Stimulated activated CD4-positive, alpha-beta T cell treated with anti-CD3 and anti-CD28 coated beads, Interleukin-2, amount 100 ng/mL, for 24 hours (primary cell): Measurements from ENCODE around the gene MPI.
"Not testable (repeated sequence)": the region's sequence is repeated elsewhere in the genome, so short reads cannot be mapped to it uniquely, and the experiment has no call there.

Experiments
- DNase-seq, 2 donors: peaks; one replicate each; pipeline ENCODE4 v3.0.0-alpha.2; 2020

Gene MPI

GRCh38 chr15:74864296-74864695 lies 25.5 kb upstream of the MPI start:
- DNase-seq = no peak

- no peak for DNase-seq
Observed at GRCh38 chr15:74865316-74865715, 24.5 kb upstream of the MPI start.

GRCh38 chr15:74866090-74866489 lies 23.8 kb upstream of the MPI start:
- DNase-seq = no peak

- no peak for DNase-seq
Observed at GRCh38 chr15:74867466-74868038, 22.3 kb upstream of the MPI start.

- no peak for DNase-seq
Observed at GRCh38 chr15:74868059-74868458, 21.8 kb upstream of the MPI start.

- no peak for DNase-seq
Observed at GRCh38 chr15:74869372-74869725, 20.5 kb upstream of the MPI start.

GRCh38 chr15:74869726-74870407 lies 20.0 kb upstream of the MPI start:
- peak; percentile 27 to 39 for DNase-seq

GRCh38 chr15:74870436-74871215 lies 19.2 kb upstream of the MPI start:
- DNase-seq = no peak

GRCh38 chr15:74872702-74873035 lies 17.2 kb upstream of the MPI start:
- no peak for DNase-seq

- DNase-seq = peak; percentile 89 to 90
Observed at GRCh38 chr15:74873036-74873755, 16.6 kb upstream of the MPI start, which contains the start of gene SCAMP2. Gene SCAMP2 (minus strand): TSS chr15:74873365. CDS start chr15:74873255, 110 bp downstream.

- peak; percentile 20 to 25 for DNase-seq
Observed at GRCh38 chr15:74873756-74874424, 16.0 kb upstream of the MPI start.

GRCh38 chr15:74878273-74878672 lies 11.6 kb upstream of the MPI start:
- no peak for DNase-seq

GRCh38 chr15:74882528-74882927 lies 7.3 kb upstream of the MPI start:
- no peak for DNase-seq

- no peak for DNase-seq
Observed at GRCh38 chr15:74884428-74885223, 5.2 kb upstream of the MPI start.

GRCh38 chr15:74885461-74885860 lies 4.4 kb upstream of the MPI start:
- no peak for DNase-seq

GRCh38 chr15:74887537-74888193 lies 2.2 kb upstream of the MPI start:
- DNase-seq = not testable (repeated sequence)

- no peak for DNase-seq
Observed at GRCh38 chr15:74888716-74889115, 1.1 kb upstream of the MPI start.

- peak; percentile 34 for DNase-seq
Observed at GRCh38 chr15:74889390-74889882, 406 bp upstream of the MPI start.

GRCh38 chr15:74890665-74890960 lies 771 bp downstream of the MPI start:
- DNase-seq = no peak

GRCh38 chr15:74891469-74891868 lies 1.6 kb downstream of the MPI start:
- DNase-seq = no peak

GRCh38 chr15:74892313-74892712 lies 2.5 kb downstream of the MPI start:
- DNase-seq = no peak

GRCh38 chr15:74892931-74893330 lies 3.1 kb downstream of the MPI start:
- no peak for DNase-seq
